OCI-LY7 (cell line): ENCODE data around the gene BSPRY. TPM values are rescaled to one million over a fixed set of nuclear protein-coding genes. Genes with fewer than 3 reads are reported as not detected.
"Not testable (repeated sequence)": the region's sequence is repeated elsewhere in the genome, so short reads cannot be mapped to it uniquely, and the experiment has no call there.

Source experiments
- BruUV-seq: library from RNA; stranded (reverse); fragments of 400-500 nt; replicated peaks from 2 replicates; lab custom pipeline; 2021; lab: Mats Ljungman, UMichigan
- CTCF ChIA-PET: fragments of 300-600 bp; sonication (Branson Sonifier 250); formaldehyde crosslinking; loops from one replicate; lab custom pipeline; 2022; ENCODE audit warnings: antibody characterized with exemption; ENCODE audit not compliant: unreplicated experiment; lab: Charles Lee
- POLR2A ChIA-PET: fragments of 300-600 bp; sonication (Branson Sonifier 250); formaldehyde crosslinking; loops from one replicate; lab custom pipeline; 2022; ENCODE audit warnings: antibody characterized with exemption; lab: Charles Lee
- DNase-seq: peaks from one replicate; pipeline ENCODE4 v3.0.0-alpha.2; 2015; ENCODE audit warnings: low spot score
- H2AFZ ChIP-seq: fragments of 200-600 bp; sonication (generic), shearing (Covaris generic); 2 replicates; pipeline ENCODE4 v1.6.1; 2014; ENCODE audit warnings: mild to moderate bottlenecking, antibody characterized with exemption, low read length, moderate library complexity
- H3K27ac ChIP-seq: fragments of 200-600 bp; sonication (generic); 2 replicates; pipeline ENCODE4 v1.5.1; 2014; ENCODE audit warnings: mixed run types, low read depth, mild to moderate bottlenecking, moderate library complexity, low read length, inconsistent platforms; ENCODE audit not compliant: poor library complexity, severe bottlenecking
- H3K36me3 ChIP-seq: fragments of 200-600 bp; sonication (generic); 2 replicates; pipeline ENCODE4 v1.6.1; 2014; ENCODE audit warnings: mild to moderate bottlenecking, antibody characterized with exemption, low read length, moderate library complexity, mixed read lengths; ENCODE audit not compliant: insufficient read depth
- H3K4me1 ChIP-seq: fragments of 200-600 bp; sonication (generic); 2 replicates; pipeline ENCODE4 v1.5.1; 2014; ENCODE audit warnings: mild to moderate bottlenecking, low read length; ENCODE audit not compliant: insufficient read depth, poor library complexity, severe bottlenecking
- H3K4me2 ChIP-seq: fragments of 200-600 bp; sonication (generic); 2 replicates; pipeline ENCODE4 v1.6.1; 2014; ENCODE audit warnings: mild to moderate bottlenecking, low read length
- H3K4me3 ChIP-seq: fragments of 200-600 bp; sonication (generic); 2 replicates; pipeline ENCODE4 v1.5.1; 2014; ENCODE audit warnings: mild to moderate bottlenecking, low read depth, low read length; ENCODE audit not compliant: poor library complexity, severe bottlenecking
- H3K79me2 ChIP-seq: fragments of 200-600 bp; sonication (generic); 2 replicates; pipeline ENCODE4 v1.6.1; 2016; ENCODE audit warnings: low read depth, mild to moderate bottlenecking, low read length, moderate library complexity, mixed read lengths; ENCODE audit not compliant: insufficient read depth
- H3K9me2 ChIP-seq: fragments of 200-600 bp; sonication (generic); 2 replicates; pipeline ENCODE4 v1.6.1; 2016; ENCODE audit warnings: mild to moderate bottlenecking, low read length, mixed read lengths; ENCODE audit not compliant: insufficient read depth
- H3K9me3 ChIP-seq: fragments of 200-600 bp; sonication (generic); 2 replicates; pipeline ENCODE4 v1.6.1; 2014; ENCODE audit warnings: mild to moderate bottlenecking, mixed run types, low read length, mixed read lengths
- H4K20me1 ChIP-seq: fragments of 200-600 bp; sonication (generic); 2 replicates; pipeline ENCODE4 v1.6.1; 2014; ENCODE audit warnings: mild to moderate bottlenecking, antibody characterized with exemption, low read length, moderate library complexity, mixed read lengths; ENCODE audit not compliant: insufficient read depth
- CTCF ChIP-seq: fragments of 200-600 bp; sonication (generic); conservative IDR thresholded peaks from 2 replicates; pipeline ENCODE4 v1.5.1; 2014; ENCODE audit warnings: mild to moderate bottlenecking, antibody characterized with exemption, low read length, moderate library complexity, mixed read lengths
- EZH2phosphoT487 ChIP-seq: fragments of 200-600 bp; sonication (generic); IDR thresholded peaks from 2 replicates; pipeline ENCODE4 v1.6.1; 2018; ENCODE audit warnings: low read depth, borderline replicate concordance, mild to moderate bottlenecking, mixed run types, antibody characterized with exemption, low read length, moderate library complexity, mixed read lengths
- intact Hi-C: fragments of 100-400 bp; cut with micrococcal nuclease; formaldehyde crosslinking; loops from one replicate; pipeline ENCODE4 v1.10.0; 2022; ENCODE audit not compliant: unreplicated experiment
- total RNA-seq, 2 experiments: library from RNA; depleted of rRNA in 1 of 2; stranded (reverse); fragments of >200 nt in 1 of 2; shearing (Covaris generic) in 1 of 2; gene quantifications; 2 replicates each; pipeline ENCODE4 v1.2.3, GENCODE V29; 2014 to 2022

Gene BSPRY
- total RNA-seq, 2 experiments from 2014 or later: 0.54 to 0.82 TPM

GRCh38 chr9:113406873-113407511 lies 57.7 kb downstream of the BSPRY start:
- Histone ChIP-seq H3K4me3 (peak overlapping the region; percentile 88), H3K4me1 (peaks cover 35% of the 10 kb centered on the region), H3K4me2 (peak overlapping the region; percentile 89), H3K27ac (peak overlapping the region; percentile 25), H3K36me3 (peaks cover 38% of the 10 kb centered on the region), H3K79me2 (peaks cover 31% of the 10 kb centered on the region)
- POLR2A ChIA-PET: interaction anchor here (1.0 kb wide), 1 partner anchor 113 kb away, joined by 3 read pairs; no protein-coding TSS in a partner anchor
- BruUV-seq, H2AFZ ChIP-seq, H4K20me1 ChIP-seq, H3K9me3 ChIP-seq, H3K9me2 ChIP-seq, CTCF ChIA-PET: not testable (repeated sequence)
- DNase-seq: peak; percentile 75
- TF ChIP-seq CTCF: peak; percentile 79
- intact Hi-C loops: loop anchor here (1.0 kb wide), 1 partner anchor 98 kb away; no protein-coding TSS in a partner anchor

GRCh38 chr9:113409481-113409880 lies 60.1 kb downstream of the BSPRY start:
- TF ChIP-seq EZH2phosphoT487 (no peak), CTCF (no peak)
- POLR2A ChIA-PET: interaction anchor here (0.6 to 2.6 kb wide), 8 partner anchors 8 to 193 kb away, joined by 3 to 14 read pairs (median 4); partner anchors contain the start of genes ALAD and BSPRY
- Histone ChIP-seq H3K9me2 (no peaks in the 10 kb centered on the region), H4K20me1 (no peaks in the 10 kb centered on the region; the same call in 1 of the 2 replicates), H3K79me2 (peaks cover 31% of the 10 kb centered on the region), H3K4me1 (peaks cover 43% of the 10 kb centered on the region), H3K4me2 (peak overlapping the region; percentile 89), H3K36me3 (peaks cover 38% of the 10 kb centered on the region), H2AFZ (peak overlapping the region; percentile 88; the same call in 1 of the 2 replicates), H3K9me3 (no peaks in the 10 kb centered on the region), H3K4me3 (peak overlapping the region; percentile 88), H3K27ac (peak overlapping the region; percentile 97)
- intact Hi-C loops: no loop called here
- CTCF ChIA-PET: interaction anchor here (0.8 kb wide), 1 partner anchor 140 kb away, joined by 3 read pairs; no protein-coding TSS in a partner anchor
- no TSS peak for BruUV-seq
- DNase-seq: peak; percentile 20

- Histone ChIP-seq H4K20me1 (no peaks in the 10 kb centered on the region; the same call in 1 of the 2 replicates), H3K36me3 (peaks cover 35% of the 10 kb centered on the region), H3K79me2 (peaks cover 31% of the 10 kb centered on the region), H3K27ac (peak overlapping the region; percentile 97), H3K4me2 (peak overlapping the region; percentile 89), H2AFZ (peak overlapping the region; percentile 88; the same call in 1 of the 2 replicates), H3K4me1 (peaks cover 43% of the 10 kb centered on the region), H3K9me3 (no peaks in the 10 kb centered on the region), H3K4me3 (peak overlapping the region; percentile 88), H3K9me2 (no peaks in the 10 kb centered on the region)
- DNase-seq: no peak
- no TSS peak for BruUV-seq
- ChIA-PET CTCF (interaction anchor here (0.6 to 0.8 kb wide), 2 partner anchors 102 to 140 kb away, joined by 3 read pairs; no protein-coding TSS in a partner anchor), POLR2A (interaction anchor here (0.6 to 2.6 kb wide), 11 partner anchors 9 to 990 kb away, joined by 3 to 14 read pairs (median 3); partner anchors contain the start of genes ALAD, BSPRY and CDC26)
- TF ChIP-seq CTCF: 0 out of 2 replicates have a peak, but pooled peaks have one; percentile 26
- no peak for TF ChIP-seq EZH2phosphoT487
- intact Hi-C loops: loop anchor here (1.0 to 10.0 kb wide), 6 partner anchors 33 to 965 kb away; partner anchors contain the start of genes CDC26, FKBP15, HDHD3 and PRPF4
Observed at GRCh38 chr9:113409883-113410206, 60.5 kb downstream of the BSPRY start.
